ENCODE measurements around the gene ASIC3. TPM values are rescaled to one million over a fixed set of nuclear protein-coding genes. Genes with fewer than 3 reads are reported as not detected.

ASIC3 gene
- total RNA-seq, 1 donor from 2014 or later = 5.8 TPM

- H3K4me3 Mint-ChIP-seq (ENCODE audit: unreplicated experiment) = no peak overlapping the region
- no peak for DNase-seq (ENCODE audit: extremely low spot score, unreplicated experiment)
- H3K27me3 Mint-ChIP-seq (ENCODE audit: unreplicated experiment) = peaks cover 9% of the 10 kb centered on the region
Observed at GRCh38 chr7:151013733-151014497, 34.4 kb upstream of the ASIC3 start.

GRCh38 chr7:151014950-151015349 is 33.4 kb upstream of the ASIC3 start:
- DNase-seq (ENCODE audit: extremely low spot score, unreplicated experiment) = no peak
- no peaks in the 10 kb centered on the region for H3K36me3 Mint-ChIP-seq (ENCODE audit: unreplicated experiment)
- no peak overlapping the region for H3K4me3 Mint-ChIP-seq (ENCODE audit: unreplicated experiment)
- H3K4me1 Mint-ChIP-seq (ENCODE audit: unreplicated experiment) = peaks cover 27% of the 10 kb centered on the region
- H3K9me3 Mint-ChIP-seq (ENCODE audit: unreplicated experiment) = no peaks in the 10 kb centered on the region
- no peak for TF ChIP-seq CTCF (IDR thresholded peaks at IDR 0.05)
- no peak overlapping the region for H3K27ac Mint-ChIP-seq (ENCODE audit: unreplicated experiment)
- H3K27me3 Mint-ChIP-seq (ENCODE audit: unreplicated experiment) = peaks cover 14% of the 10 kb centered on the region

More at GRCh38 chr7:151013733-151014497, 34.4 kb upstream of the ASIC3 start:
- H3K27ac Mint-ChIP-seq (ENCODE audit: unreplicated experiment) = no peak overlapping the region
- H3K9me3 Mint-ChIP-seq (ENCODE audit: unreplicated experiment) = no peaks in the 10 kb centered on the region
- no peaks in the 10 kb centered on the region for H3K36me3 Mint-ChIP-seq (ENCODE audit: unreplicated experiment)
- H3K4me1 Mint-ChIP-seq (ENCODE audit: unreplicated experiment) = peaks cover 22% of the 10 kb centered on the region
- TF ChIP-seq CTCF (IDR thresholded peaks at IDR 0.05) = no peak

GRCh38 chr7:151015967-151016366 is 32.4 kb upstream of the ASIC3 start:
- Mint-ChIP-seq H3K4me3 (ENCODE audit: unreplicated experiment) (no peak overlapping the region), H3K9me3 (ENCODE audit: unreplicated experiment) (no peaks in the 10 kb centered on the region), H3K27me3 (ENCODE audit: unreplicated experiment) (peaks cover 20% of the 10 kb centered on the region), H3K36me3 (ENCODE audit: unreplicated experiment) (no peaks in the 10 kb centered on the region), H3K27ac (ENCODE audit: unreplicated experiment) (no peak overlapping the region), H3K4me1 (ENCODE audit: unreplicated experiment) (peaks cover 27% of the 10 kb centered on the region)
- TF ChIP-seq CTCF (IDR thresholded peaks at IDR 0.05) = no peak
- DNase-seq (ENCODE audit: extremely low spot score, unreplicated experiment) = no peak

DNA sequence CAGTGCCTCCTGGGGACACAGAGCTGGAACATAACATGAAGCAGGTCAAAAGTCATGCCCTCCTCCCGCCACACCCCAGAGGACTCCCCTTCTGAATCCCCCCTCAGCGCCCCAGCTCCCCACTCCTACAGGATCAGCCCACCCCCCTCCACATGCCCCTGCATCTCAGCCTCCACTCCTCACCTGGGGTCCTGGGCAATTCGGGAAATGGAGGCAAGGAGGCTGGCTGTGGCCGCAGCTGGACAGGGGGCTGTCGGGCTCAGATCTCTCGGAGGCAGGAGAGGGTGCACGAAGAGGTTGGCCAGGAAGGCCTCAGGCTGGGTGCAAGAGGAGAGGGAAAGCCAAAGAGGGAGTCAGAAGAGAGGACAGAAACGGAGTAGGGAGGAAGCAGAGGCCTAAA is 31.8 kb upstream of the ASIC3 start:
- Mint-ChIP-seq H3K4me3 (ENCODE audit: unreplicated experiment) (no peak overlapping the region), H3K4me1 (ENCODE audit: unreplicated experiment) (peaks cover 27% of the 10 kb centered on the region), H3K27ac (ENCODE audit: unreplicated experiment) (no peak overlapping the region), H3K36me3 (ENCODE audit: unreplicated experiment) (no peaks in the 10 kb centered on the region), H3K9me3 (ENCODE audit: unreplicated experiment) (no peaks in the 10 kb centered on the region), H3K27me3 (ENCODE audit: unreplicated experiment) (peaks cover 25% of the 10 kb centered on the region)
- no peak for TF ChIP-seq CTCF (IDR thresholded peaks at IDR 0.05)
- no peak for DNase-seq (ENCODE audit: extremely low spot score, unreplicated experiment)

DNA sequence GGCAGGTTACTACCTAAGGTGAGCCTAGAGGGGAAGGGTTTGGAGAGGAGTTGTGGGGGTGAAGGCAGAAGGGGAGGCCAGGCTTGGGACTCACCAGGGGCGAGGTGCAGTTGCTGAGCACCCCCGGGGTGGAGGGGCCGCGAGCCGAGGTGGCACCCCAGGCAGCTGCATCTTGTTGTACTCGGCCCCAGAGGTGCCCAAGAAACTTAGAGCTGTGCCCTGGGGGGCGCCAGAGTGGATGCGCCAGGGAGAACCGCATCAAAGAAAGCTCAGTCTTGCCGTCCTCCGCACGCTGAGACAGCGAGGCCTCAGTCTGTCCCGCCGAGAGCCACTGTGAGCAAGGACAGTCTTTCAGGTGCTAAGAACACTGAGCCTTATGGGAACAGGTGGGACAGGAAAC is 31.4 kb upstream of the ASIC3 start:
- H3K36me3 Mint-ChIP-seq (ENCODE audit: unreplicated experiment) = no peaks in the 10 kb centered on the region
- peaks cover 25% of the 10 kb centered on the region for H3K27me3 Mint-ChIP-seq (ENCODE audit: unreplicated experiment)
- DNase-seq (ENCODE audit: extremely low spot score, unreplicated experiment) = no peak
- peaks cover 24% of the 10 kb centered on the region for H3K4me1 Mint-ChIP-seq (ENCODE audit: unreplicated experiment)
- no peak overlapping the region for H3K4me3 Mint-ChIP-seq (ENCODE audit: unreplicated experiment)
- no peak overlapping the region for H3K27ac Mint-ChIP-seq (ENCODE audit: unreplicated experiment)
- no peak for TF ChIP-seq CTCF (IDR thresholded peaks at IDR 0.05)
- H3K9me3 Mint-ChIP-seq (ENCODE audit: unreplicated experiment) = no peaks in the 10 kb centered on the region
